Measurements from ENCODE around the gene ATF5. TPM values are rescaled to one million over a fixed set of nuclear protein-coding genes. Genes with fewer than 3 reads are reported as not detected.

The ATF5 gene
- total and polyA plus RNA-seq, 10 of the 15 experiments (the other 5 are each of a cell fraction or from before 2014, with no cell fraction given) = 9.1 to 133 (median 24.0) TPM

DNA sequence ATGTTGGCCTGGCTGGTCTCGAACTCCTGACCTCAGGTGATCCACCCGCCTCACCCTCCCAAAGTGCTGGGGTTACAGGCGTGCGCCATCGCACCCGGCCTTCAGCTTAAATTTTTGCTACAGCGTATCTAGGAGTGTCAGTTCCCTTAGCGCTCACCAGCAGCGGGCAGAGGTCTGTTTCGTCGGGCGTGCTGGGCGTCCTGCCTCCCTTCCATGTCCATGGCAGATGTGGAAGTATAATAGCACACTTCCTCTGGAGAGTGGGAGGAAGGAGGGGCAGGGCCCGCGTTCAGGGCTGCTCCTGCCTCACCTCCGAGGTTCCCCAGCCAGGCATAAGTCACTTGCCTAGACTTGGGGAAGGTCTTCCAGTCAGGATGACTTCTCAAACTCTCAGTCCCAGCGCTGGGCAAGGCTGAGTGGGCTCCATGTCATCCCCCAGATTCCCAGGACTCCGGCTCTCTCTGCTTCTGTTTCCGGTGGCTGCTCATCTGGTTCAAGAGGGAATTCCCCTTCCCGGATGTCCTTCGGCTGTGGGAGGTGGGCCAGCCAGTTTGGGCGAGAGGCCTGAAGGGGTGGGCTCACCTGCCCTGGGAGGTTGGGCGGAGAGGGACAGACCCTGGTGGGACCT lies 41.9 kb upstream of the ATF5 start:
- H3K79me2 ChIP-seq (ENCODE audit: control insufficient read depth, insufficient read depth, low read length) = peaks cover 10% of the 10 kb centered on the region
- ChIA-PET RAD21 (ENCODE audit: unreplicated experiment) (interaction anchor here (0.8 to 2.4 kb wide), 3 partner anchors 8 to 24 kb away, joined by 3 to 9 read pairs (median 6); no protein-coding TSS in a partner anchor), CTCF (interaction anchor here (0.8 to 1.3 kb wide), 3 partner anchors 8 to 10 kb away, joined by 3 read pairs; partner anchors contain the start of genes AKT1S1 and IL4I1), POLR2A (interaction anchor here (0.8 to 3.6 kb wide), 7 partner anchors 9 to 43 kb away, joined by 3 to 33 read pairs (median 4); partner anchors contain the start of genes AKT1S1, IL4I1 and TBC1D17), SMC1A (ENCODE audit: uncharacterized antibody, unreplicated experiment) (interaction anchor here (0.6 to 1.3 kb wide), 4 partner anchors 10 to 90 kb away, joined by 3 to 6 read pairs (median 3); partner anchors contain the start of genes ATF5, IL4I1 and NUP62)
- TF ChIP-seq PML (IDR thresholded peaks at IDR 0.05; ENCODE audit: low read length) (no peak), PAX5 (IDR thresholded peaks at IDR 0.05; ENCODE audit: borderline replicate concordance, low read depth, low read length) (peak; percentile 19; the same call in 1 of the 2 replicates), RBBP5 (conservative IDR thresholded peaks at IDR 0.05) (no peak), IRF4 (IDR thresholded peaks at IDR 0.05; ENCODE audit: low read depth, low read length) (no peak), RELA (IDR thresholded peaks at IDR 0.05; ENCODE audit: borderline replicate concordance, partially characterized antibody) (no peak), BHLHE40 (IDR thresholded peaks at IDR 0.05; ENCODE audit: borderline replicate concordance in 1 of 2, low read depth in 2 of 2, low read length in 1 of 2) (no peak), RB1 (IDR thresholded peaks at IDR 0.05; ENCODE audit: borderline replicate concordance) (no peak), MTA3 (IDR thresholded peaks at IDR 0.05; ENCODE audit: borderline replicate concordance, low read length) (peak; percentile 24; the same call in 1 of the 2 replicates)
- TF ChIP-seq, protein P1, sequence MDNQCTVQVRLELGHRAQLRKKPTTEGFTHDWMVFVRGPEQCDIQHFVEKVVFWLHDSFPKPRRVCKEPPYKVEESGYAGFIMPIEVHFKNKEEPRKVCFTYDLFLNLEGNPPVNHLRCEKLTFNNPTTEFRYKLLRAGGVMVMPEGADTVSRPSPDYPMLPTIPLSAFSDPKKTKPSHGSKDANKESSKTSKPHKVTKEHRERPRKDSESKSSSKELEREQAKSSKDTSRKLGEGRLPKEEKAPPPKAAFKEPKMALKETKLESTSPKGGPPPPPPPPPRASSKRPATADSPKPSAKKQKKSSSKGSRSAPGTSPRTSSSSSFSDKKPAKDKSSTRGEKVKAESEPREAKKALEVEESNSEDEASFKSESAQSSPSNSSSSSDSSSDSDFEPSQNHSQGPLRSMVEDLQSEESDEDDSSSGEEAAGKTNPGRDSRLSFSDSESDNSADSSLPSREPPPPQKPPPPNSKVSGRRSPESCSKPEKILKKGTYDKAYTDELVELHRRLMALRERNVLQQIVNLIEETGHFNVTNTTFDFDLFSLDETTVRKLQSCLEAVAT (IDR thresholded peaks at IDR 0.05) = 0 out of 2 replicates have a peak, but pooled peaks have one; percentile 21
- TF ChIP-seq, protein P2, sequence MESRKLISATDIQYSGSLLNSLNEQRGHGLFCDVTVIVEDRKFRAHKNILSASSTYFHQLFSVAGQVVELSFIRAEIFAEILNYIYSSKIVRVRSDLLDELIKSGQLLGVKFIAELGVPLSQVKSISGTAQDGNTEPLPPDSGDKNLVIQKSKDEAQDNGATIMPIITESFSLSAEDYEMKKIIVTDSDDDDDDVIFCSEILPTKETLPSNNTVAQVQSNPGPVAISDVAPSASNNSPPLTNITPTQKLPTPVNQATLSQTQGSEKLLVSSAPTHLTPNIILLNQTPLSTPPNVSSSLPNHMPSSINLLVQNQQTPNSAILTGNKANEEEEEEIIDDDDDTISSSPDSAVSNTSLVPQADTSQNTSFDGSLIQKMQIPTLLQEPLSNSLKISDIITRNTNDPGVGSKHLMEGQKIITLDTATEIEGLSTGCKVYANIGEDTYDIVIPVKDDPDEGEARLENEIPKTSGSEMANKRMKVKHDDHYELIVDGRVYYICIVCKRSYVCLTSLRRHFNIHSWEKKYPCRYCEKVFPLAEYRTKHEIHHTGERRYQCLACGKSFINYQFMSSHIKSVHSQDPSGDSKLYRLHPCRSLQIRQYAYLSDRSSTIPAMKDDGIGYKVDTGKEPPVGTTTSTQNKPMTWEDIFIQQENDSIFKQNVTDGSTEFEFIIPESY (IDR thresholded peaks at IDR 0.05) = peak; percentile 58; the same call in 1 of the 2 replicates
- ATAC-seq (no peak), FAIRE-seq (no peak), DNase-seq (ENCODE audit: low read depth, low spot score) (no peak)
- no TSS peak for BruUV-seq (replicated peaks)
- H3K9ac ChIP-seq (ENCODE audit: control insufficient read depth, insufficient read depth, low read length) = no peak overlapping the region
- H3K27me3 ChIP-seq (replicated peaks in 1 of 2; ENCODE audit: control insufficient read depth in 2 of 2, insufficient read depth in 2 of 2, low read length in 1 of 2) = no peaks in the 10 kb centered on the region
- H3K4me1 ChIP-seq (ENCODE audit: control insufficient read depth, insufficient read depth, low read length) = peaks cover 22% of the 10 kb centered on the region
- H3K4me3 ChIP-seq = no peak overlapping the region
- no peak overlapping the region for H3K27ac ChIP-seq (ENCODE audit: control insufficient read depth, insufficient read depth)
- H4K20me1 ChIP-seq (ENCODE audit: control insufficient read depth, insufficient read depth) = no peaks in the 10 kb centered on the region
- peaks cover 5 to 18% of the 10 kb centered on the region in 2 experiments for H3K36me3 ChIP-seq (ENCODE audit: control insufficient read depth in 2 of 2, insufficient read depth in 2 of 2, low read length in 1 of 2)
- H2AFZ ChIP-seq (ENCODE audit: control insufficient read depth, low read depth, low read length) = no peak overlapping the region
- in situ Hi-C loops (cut with MboI) (loop anchor here (25.0 kb wide), 1 partner anchor 1250 kb away; the partner anchor contains the start of genes CA11 and DBP), intact Hi-C loops (cut with micrococcal nuclease; ENCODE audit: unreplicated experiment) (no loop called here)
- 69% methylated on average over 23 of the region's 23 CpGs for WGBS (ENCODE audit: insufficient coverage, insufficient replicate concordance, low lambda C conversion rate, missing lambda C conversion rate)
- H3K9me3 ChIP-seq (replicated peaks; ENCODE audit: control insufficient read depth, insufficient read depth, low read length) = no peaks in the 10 kb centered on the region; the same call in 2 of the 3 replicates
- H3K4me2 ChIP-seq (ENCODE audit: control insufficient read depth, insufficient read depth) = peak overlapping the region; percentile 2; the same call in 1 of the 2 replicates
